ENCODE results near the gene TNNT3.
A peak's percentile ranks its signal among the peaks of the same experiment; 100 is the strongest.

TNNT3 gene

DNA sequence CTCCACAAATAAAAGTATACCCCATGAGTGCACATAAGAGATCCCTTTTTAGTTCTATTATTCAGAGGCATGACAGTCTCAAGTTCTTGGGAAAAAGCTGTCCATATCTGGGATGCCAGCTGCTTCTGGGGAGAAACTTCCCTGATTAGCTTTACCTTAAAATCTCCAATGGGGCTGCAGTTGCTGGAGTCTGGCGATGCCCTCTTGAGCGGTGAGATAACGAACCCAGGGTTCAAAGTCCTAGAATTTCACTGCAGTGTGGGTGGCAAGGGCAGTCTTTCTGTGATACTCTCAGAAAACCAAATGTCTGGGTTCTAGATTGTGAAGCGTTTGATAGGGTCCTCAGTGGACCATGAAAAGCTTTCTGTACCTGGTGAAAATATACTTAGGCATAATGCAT lies 20.4 kb upstream of the TNNT3 start:
- DNase-seq: no peak

DNA sequence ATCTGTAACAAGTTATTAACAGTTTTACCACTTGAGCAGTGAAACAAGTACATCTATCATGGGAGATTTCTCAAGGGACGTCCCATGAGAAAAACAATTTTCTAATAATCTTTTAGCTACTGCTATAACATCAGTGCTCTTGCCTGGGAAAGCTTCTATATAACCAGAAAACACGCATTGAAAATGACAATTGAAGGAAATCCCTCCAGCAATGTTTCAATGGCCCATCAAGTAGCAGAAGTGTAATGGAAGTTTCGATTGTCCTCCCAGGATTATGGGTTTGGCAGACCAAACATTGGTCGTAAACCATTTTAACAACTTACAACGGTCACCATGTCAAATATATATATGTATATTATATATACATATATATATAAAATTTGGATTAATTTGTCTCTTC lies 19.8 kb upstream of the TNNT3 start:
- DNase-seq: no peak

DNA sequence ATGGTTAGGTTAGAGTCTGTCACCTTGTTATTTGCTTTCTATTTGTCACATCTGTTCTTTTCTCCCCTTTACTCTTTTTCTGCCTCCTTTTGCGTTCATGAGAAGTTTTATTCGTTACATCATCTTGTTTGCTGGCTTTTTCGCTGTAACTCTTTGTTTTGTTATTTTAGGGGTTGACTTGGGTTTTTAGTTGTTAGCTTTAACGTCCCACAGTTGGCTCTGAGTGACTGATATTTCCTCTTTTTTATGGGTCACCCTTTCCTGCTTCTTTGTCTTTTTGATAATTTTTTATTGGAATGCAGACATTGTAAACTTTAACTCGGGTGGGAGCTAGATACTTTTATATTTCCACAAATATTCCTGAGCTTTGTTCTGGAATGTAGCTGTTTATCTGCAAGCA lies 13.3 kb upstream of the TNNT3 start:
- DNase-seq: no peak

DNA sequence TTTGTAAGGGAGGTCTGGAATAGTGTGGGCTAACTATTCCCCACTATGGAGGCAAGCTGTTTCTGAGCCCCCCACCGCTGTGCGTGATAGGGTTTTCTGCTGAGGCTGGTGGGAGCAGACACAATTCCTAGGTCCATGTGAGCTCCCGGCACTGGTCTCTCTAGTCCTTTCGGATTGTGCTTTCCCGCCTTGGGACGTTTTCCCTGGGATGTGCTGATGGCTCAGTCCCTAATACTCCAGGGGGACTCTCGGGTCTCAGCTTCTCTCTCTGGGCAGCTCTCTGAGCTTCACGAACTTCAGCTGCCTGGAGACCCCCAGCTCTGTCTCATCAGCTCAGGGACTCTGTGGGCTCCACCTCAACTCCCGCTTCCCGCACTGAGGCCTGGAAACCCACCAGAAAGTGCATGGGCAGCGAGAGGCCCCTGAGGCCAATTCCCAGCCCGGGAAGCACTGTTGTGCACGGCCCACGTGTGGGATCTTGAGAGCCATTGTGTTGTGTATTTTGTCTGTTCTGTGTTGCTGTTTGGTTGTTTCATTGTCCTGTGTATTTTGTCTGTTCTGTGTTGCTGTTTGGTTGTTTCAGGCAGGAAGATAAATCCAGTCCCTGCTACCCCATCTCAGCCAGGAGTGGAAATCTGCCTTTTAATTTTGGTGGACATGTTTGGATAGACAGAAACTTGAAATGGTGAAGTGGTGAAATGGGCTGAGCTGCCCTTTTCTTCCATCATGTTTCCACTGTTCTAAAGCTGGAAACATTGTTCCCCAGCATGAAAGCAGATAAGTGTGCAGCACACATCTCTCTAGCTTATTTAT lies 12.7 kb upstream of the TNNT3 start:
- DNase-seq: no peak

- peak; percentile 85 for DNase-seq
These were observed 10.9 kb upstream of the TNNT3 start for GRCh38 chr11:1908618-1909017.

GRCh38 chr11:1909524-1909923 lies 10.0 kb upstream of the TNNT3 start:
- DNase-seq: no peak

DNA sequence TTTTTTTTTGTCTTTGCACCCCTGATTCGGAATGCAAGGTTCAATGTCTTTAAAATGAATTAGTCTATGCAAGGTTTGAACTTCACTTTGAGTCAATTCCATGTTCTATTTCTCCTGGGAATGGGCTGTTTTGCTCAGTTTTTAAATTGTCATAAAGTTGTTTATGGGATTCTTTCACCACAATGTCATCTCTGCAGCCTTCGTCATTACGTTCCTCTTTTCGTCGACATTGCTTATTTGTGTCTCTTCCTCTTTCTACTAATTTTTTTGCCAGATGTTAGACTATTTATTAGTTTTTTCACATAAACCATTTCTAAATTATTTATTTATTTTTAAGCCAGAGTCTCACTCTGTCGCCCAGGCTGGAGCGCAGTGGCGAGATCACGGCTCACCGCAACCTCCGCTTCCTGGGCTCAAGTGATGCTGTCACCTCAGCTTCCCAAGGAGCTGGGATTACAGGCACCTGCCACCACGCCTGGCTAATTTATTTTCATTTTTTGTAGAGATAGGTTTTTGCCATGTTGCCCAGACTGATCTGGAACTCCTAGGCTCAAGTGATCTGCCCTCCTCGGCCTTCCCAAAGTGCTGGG lies 7.1 kb upstream of the TNNT3 start:
- DNase-seq: no peak

DNA sequence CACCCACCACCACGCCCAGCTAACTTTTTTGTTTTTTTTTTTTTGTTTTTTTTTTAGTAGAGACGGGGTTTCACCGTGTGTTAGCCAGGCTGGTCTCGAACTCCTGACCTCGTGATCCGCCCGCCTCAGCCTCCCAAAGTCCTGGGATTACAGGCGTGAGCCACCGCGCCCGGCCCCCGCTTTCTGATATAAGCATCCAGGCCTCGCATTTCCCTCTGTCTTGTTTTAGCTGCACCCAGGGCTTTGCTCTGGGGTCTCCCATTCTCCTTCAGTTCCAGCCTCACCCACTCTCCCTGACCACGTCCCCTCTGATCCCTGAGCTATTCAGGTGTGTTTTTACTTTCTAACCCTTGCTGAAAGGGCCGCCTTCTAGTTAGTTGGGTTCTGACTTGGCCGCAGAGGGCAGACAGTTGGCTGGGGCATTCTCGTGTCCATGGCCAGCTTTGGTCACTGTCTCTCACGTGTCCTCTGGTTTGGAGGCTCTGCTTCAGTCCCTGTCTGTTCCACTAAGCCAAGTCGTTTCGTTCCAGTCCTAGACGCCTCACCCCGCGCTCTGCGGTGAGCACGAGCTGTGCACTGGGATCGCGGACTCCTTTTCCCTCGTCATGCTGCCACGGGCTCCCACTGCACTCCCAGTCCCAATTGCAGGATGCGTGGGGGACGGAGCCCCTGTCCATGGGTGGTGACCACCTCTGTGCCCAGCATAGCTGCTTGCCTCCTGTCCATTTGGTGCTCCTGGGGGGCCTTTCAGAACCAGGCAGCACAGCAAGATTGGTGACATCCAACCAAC lies 6.0 kb upstream of the TNNT3 start:
- peak; percentile 22 for DNase-seq

DNA sequence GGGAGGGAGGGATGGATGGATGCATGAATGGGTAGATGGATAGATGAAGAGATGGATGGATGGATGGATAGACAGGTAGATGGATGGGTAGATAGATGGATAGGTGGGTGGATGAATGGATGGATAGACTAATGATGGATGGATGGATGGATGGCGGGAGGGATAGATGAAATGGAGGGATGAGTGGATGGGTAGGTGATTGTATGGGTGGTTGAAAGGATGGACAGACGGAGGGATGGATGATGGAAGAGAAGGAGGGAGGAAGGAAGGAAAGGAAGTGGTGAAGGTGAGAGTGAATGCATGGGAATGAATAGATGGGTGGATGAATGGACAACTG lies 3.7 kb upstream of the TNNT3 start:
- DNase-seq: no peak

GRCh38 chr11:1916132-1916985 lies 3.1 kb upstream of the TNNT3 start:
- DNase-seq: no peak

DNA sequence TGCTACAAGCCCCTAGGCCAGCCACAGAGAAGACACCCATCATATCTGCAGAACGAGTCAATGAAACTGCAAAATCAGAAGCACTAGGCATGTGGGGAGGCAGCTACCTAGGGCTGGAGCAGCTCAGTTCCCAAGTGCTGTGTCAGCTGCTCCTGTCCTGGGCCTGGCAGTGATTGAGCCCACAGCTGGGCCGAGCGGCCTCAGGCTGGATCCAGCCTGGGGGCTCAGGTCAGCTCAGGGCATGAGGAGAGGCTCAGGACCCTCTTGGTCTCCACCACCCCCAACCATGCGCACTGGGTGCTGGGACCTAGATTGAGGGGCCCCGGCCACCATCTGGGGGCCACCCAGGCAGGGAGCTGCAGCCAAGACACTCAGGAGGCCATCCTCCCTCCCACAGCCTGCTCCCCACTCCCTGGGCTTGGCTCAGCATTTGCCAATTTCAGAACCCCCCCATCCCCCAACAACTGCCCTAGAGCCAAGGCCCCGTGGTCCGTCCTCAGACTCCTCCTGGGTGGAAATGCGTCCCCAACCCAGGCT lies 2.4 kb upstream of the TNNT3 start:
- DNase-seq: peak; percentile 43

DNA sequence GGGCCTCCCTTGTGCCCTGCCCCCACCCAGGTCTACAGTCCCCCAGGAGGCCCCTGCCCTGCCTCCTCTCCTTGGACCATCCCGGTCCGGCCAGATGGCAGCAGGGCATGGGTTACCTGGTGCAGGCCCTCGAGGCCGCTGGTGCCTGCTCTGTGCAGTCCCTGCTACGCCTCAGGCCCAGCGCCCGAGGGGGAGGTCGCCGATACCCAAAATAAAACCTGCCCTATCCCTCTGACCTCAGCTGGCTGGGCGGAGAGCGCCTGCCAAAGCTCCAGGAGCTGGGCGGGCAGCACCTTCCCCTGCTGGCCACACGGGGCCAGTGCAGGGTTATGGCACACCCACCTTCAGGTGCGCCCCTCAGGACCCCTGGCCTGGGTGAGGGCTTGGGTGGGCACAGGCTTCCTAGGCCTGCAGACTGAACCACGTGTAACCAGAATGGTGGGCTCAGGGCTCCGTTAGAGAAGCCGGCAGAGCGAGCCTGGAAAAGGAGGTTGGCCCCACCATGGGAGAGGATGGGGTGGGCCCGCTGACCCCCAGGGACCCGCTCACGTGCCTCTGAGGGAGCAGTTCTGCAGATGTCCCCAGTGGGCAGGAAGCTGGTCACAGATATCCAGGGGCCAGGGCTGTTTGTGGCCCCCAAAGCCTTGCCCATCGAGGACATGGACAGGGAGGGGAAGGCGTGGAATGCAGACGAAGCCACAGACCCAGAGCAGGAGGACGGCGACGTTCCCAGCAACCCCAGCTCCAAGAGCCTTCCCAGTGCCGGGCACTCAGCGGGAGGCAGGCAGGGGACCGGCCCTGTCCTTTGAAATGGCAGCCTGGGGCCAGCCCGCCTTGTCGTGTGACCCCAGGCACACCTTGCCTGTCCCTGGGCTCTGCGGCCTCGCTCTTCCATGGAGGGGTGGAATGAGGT lies 1.7 kb upstream of the TNNT3 start:
- no peak for DNase-seq

DNA sequence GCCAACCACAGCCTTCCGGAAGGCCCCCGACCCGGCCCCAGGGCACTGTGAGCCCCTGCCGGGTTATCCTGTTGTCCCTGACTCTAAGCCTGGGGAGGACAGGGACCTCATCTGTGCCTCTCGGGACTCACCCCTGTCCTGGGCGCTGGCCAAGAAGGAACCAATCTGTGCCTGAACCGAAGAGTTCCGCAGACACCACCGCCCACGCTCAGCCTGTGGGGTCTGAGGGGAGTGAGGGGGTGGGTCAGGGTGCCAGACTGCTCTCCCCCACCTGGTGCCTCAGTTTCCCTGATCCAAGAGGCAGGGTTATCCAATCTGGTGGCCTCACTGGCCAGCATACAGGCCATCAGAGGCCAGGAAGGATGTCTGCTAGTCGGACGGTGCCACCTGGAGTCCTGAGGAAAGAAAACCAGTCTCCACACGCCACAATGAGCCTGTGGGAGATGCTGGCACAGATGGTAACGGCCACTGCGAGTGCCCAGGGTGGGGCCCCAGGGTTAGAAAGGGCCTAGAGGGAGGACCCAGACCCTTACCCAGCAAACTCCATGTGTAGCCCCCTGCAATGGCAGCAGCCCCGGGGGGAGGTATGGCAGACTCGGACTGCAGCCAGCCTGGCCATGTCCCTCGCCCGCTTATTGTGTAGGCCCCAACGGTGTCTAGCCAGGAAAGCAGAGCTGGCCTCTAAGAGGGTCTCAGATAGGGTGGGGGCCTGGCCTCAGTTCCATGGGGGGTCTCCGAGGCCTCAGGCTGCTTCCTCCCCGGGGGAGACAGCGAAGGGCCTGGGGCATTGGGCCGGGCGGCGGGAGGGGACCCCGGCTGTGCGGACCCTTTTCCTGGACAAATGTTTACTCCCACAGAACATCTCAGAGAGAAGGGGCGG lies 827 bp upstream of the TNNT3 start:
- peak; percentile 44 for DNase-seq

GRCh38 chr11:1920128-1920908 lies 815 bp downstream of the TNNT3 start:
- DNase-seq: peak; percentile 23

DNA sequence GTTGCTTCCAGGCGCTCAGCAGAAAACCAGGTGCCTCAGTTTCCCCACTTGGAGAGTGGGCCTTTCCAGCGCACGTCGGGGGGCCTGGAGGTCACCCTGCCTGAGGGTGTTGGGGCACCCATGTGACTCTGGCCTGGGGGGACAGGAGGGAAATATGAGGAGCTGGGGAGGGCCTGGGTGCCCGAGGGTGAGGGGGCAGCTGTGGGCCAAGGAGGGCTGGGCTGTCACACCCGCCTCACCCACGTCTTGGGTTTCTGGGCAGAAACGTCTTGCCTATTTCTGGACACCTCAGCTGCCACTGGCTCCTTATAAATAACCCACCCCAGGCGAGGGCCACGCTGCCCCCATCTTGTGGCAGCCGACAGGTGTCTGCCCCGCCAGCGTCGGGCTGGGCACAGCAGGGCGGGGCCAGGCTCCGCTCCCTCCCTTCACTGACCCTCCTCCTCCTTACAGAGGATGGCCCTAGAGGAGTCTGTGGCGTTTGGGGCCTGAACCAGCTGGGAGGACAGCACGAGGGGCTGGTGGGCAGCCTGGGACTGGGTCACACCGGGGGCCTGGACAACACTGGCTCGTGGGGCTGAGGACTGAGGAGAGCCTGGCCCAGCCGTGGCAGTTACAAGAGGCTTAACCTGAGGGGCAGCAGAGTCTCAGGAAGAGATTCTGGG lies 1.5 kb downstream of the TNNT3 start:
- DNase-seq: peak; percentile 67

GRCh38 chr11:1921574-1922141 lies 2.2 kb downstream of the TNNT3 start:
- DNase-seq: peak; percentile 88

DNA sequence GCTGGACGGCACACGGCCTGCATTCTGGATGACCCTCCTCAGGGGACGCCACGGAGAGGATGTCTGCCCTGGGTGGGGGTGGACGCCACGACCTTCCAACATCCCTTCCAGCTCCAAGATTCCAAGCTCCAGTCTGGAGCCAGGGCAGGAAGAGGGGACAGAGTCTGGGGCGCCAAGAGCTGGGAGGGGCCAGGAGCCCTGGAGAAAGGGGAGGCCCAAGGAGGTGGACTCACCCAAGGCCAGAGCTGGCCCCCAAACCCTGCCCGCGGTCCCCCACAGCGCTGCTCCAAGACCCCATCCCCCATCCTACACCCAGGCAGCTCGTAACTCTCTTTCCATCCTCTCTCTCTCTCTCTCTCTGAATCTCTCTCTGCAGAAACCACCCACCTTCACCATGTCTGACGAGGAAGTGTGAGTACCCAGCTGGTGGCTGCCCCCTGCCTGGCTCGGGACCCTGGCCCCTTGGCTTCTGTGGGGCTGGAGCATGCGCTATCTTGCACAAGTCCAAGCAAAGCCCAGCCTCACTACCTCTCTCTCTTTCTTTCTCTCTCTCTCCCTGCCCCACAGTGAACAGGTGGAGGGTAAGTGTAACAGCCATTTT lies 3.1 kb downstream of the TNNT3 start:
- DNase-seq: peak; percentile 72

DNA sequence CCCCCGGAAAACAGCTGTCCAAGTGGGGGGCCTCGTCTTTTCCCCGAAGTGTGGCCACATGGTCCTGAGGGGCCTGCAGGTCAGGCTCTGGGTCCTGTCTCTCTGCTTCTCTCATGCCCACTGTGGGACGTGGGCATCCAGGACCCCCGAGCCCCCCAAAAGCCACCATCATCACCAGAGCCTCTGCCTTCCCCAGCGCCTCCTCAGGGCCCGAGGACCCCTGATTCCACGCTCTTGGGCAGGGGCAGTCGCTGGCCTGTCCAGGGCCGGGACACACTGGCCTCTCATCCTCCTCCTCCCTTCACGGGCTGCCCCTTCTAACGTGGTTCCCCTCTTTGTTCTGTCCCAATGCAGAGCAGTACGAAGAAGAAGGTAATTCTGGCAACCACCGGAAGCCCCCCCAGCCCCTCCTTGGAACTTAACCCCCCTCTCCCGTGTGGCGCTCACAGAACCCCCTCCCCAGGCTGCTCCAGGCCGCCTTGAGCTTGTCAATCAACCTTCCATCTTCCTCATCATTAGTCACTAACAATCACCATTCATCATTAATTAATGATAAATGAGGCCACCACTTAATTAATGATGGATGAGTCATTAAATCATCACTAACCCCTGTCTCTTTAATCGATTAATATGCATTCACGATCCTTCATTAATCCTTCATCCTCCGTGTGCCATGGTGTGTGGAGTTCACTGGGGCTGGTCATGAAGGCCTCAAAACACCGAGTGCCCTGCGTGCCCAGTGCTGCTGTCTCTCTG lies 3.9 kb downstream of the TNNT3 start:
- DNase-seq: peak; percentile 26

Data from left hindlimb (tissue), 1 donor.